Activated naive CD4-positive, alpha-beta T cell treated with anti-CD3 and anti-CD28 coated beads for 36 hours (primary cell): ENCODE measurements around the gene ABHD14A. TPM values are rescaled to one million over a fixed set of nuclear protein-coding genes. Genes with fewer than 3 reads are reported as not detected.

Source experiments
- CTCF ChIA-PET: fragments of 350-600 bp; sonication (Branson Sonifier 250); formaldehyde crosslinking; loops from one replicate; lab custom pipeline; 2021; ENCODE audit warnings: antibody characterized with exemption; lab: Charles Lee
- DNase-seq: peaks from one replicate; pipeline ENCODE4 v3.0.0-alpha.2; 2020
- H3K27ac Mint-ChIP-seq: one replicate; pipeline ENCODE4 v1.8.0; 2021; ENCODE audit warnings: mild to moderate bottlenecking, mixed read lengths
- H3K27me3 Mint-ChIP-seq: one replicate; pipeline ENCODE4 v1.8.0; 2021; ENCODE audit warnings: low read depth, mixed read lengths
- H3K36me3 Mint-ChIP-seq: one replicate; pipeline ENCODE4 v1.8.0; 2021; ENCODE audit warnings: low read depth, mixed read lengths
- H3K4me1 Mint-ChIP-seq: one replicate; pipeline ENCODE4 v1.8.0; 2021; ENCODE audit warnings: low read depth, mixed read lengths
- H3K4me3 Mint-ChIP-seq: one replicate; pipeline ENCODE4 v1.8.0; 2021; ENCODE audit warnings: mild to moderate bottlenecking, moderate library complexity, mixed read lengths
- H3K9me3 Mint-ChIP-seq: one replicate; pipeline ENCODE4 v1.8.0; 2021; ENCODE audit warnings: mixed read lengths
- intact Hi-C: fragments of 100-400 bp; cut with micrococcal nuclease; formaldehyde crosslinking; loops from one replicate; pipeline ENCODE4 v1.15.1; 2023
- total RNA-seq, 2 experiments: library from RNA; stranded (reverse); gene quantifications; one replicate each; pipeline ENCODE4 v1.2.3, GENCODE V29; 2021

Gene ABHD14A
- total RNA-seq, 2 experiments from 2014 or later = 5.4 to 5.7 TPM

- intact Hi-C loops = no loop called here
- CTCF ChIA-PET = interaction anchor here (0.9 to 2.1 kb wide), 4 partner anchors 10 to 17 kb away, joined by 3 to 6 read pairs (median 4); no protein-coding TSS in a partner anchor
- no peak for DNase-seq
Measured at GRCh38 chr3:51954713-51955112, 20.2 kb upstream of the ABHD14A start.

GRCh38 chr3:51955175-51955892 is 19.5 kb upstream of the ABHD14A start, which contains the start of gene GPR62:
Gene GPR62 (plus strand): TSS chr3:51955381. CDS start chr3:51955653, 272 bp downstream.
- intact Hi-C loops = no loop called here
- no peaks in the 10 kb centered on the region for H3K9me3 Mint-ChIP-seq
- peaks cover 17% of the 10 kb centered on the region for H3K27me3 Mint-ChIP-seq
- no peaks in the 10 kb centered on the region for H3K4me1 Mint-ChIP-seq
- no peak within 1 kb of the TSS for H3K27ac Mint-ChIP-seq
- H3K4me3 Mint-ChIP-seq = peak within 1 kb of the TSS; percentile 17
- DNase-seq = no peak
- CTCF ChIA-PET = interaction anchor here (1.3 to 2.1 kb wide), 3 partner anchors 11 to 16 kb away, joined by 3 to 6 read pairs (median 4); no protein-coding TSS in a partner anchor
- H3K36me3 Mint-ChIP-seq = no peaks in the 10 kb centered on the region

More at GRCh38 chr3:51954713-51955112, 20.2 kb upstream of the ABHD14A start:
- H3K4me1 Mint-ChIP-seq = no peaks in the 10 kb centered on the region
- no peaks in the 10 kb centered on the region for H3K9me3 Mint-ChIP-seq
- no peak overlapping the region for H3K27ac Mint-ChIP-seq
- no peaks in the 10 kb centered on the region for H3K36me3 Mint-ChIP-seq
- no peak overlapping the region for H3K4me3 Mint-ChIP-seq
- peaks cover 17% of the 10 kb centered on the region for H3K27me3 Mint-ChIP-seq

- Mint-ChIP-seq H3K36me3 (no peaks in the 10 kb centered on the region), H3K27me3 (peaks cover 17% of the 10 kb centered on the region), H3K9me3 (no peaks in the 10 kb centered on the region), H3K4me1 (no peaks in the 10 kb centered on the region), H3K4me3 (peak overlapping the region; percentile 33), H3K27ac (no peak overlapping the region)
- CTCF ChIA-PET = interaction anchor here (1.3 to 1.4 kb wide), 3 partner anchors 13 to 15 kb away, joined by 3 to 4 read pairs (median 4); partner anchors contain the start of gene PARP3
- intact Hi-C loops = loop anchor here (1.0 to 2.0 kb wide), 2 partner anchors 14 to 19 kb away; partner anchors contain the start of genes ABHD14A, ABHD14B and PARP3
- DNase-seq = peak; percentile 50
Measured at GRCh38 chr3:51955893-51956770, 18.7 kb upstream of the ABHD14A start.

GRCh38 chr3:51957520-51958205 is 17.2 kb upstream of the ABHD14A start:
- DNase-seq = no peak
- Mint-ChIP-seq H3K9me3 (no peaks in the 10 kb centered on the region), H3K36me3 (no peaks in the 10 kb centered on the region), H3K27ac (no peak overlapping the region), H3K4me3 (no peak overlapping the region), H3K27me3 (peaks cover 17% of the 10 kb centered on the region), H3K4me1 (no peaks in the 10 kb centered on the region)
- CTCF ChIA-PET = interaction anchor here (1.1 to 1.4 kb wide), 2 partner anchors 15 kb away, joined by 3 to 4 read pairs; partner anchors contain the start of gene PARP3
- intact Hi-C loops = loop anchor here (2.0 kb wide), 1 partner anchor 17 kb away; the partner anchor contains the start of genes ABHD14A and ABHD14B

- H3K9me3 Mint-ChIP-seq = no peaks in the 10 kb centered on the region
- no peaks in the 10 kb centered on the region for H3K4me1 Mint-ChIP-seq
- CTCF ChIA-PET = interaction anchor here (1.1 kb wide), 1 partner anchor 16 kb away, joined by 3 read pairs; no protein-coding TSS in a partner anchor
- no peak overlapping the region for H3K27ac Mint-ChIP-seq
- no peak for DNase-seq
- peaks cover 13% of the 10 kb centered on the region for H3K27me3 Mint-ChIP-seq
- intact Hi-C loops = no loop called here
- H3K4me3 Mint-ChIP-seq = no peak overlapping the region
- no peaks in the 10 kb centered on the region for H3K36me3 Mint-ChIP-seq
Measured at GRCh38 chr3:51958603-51959521, 16.0 kb upstream of the ABHD14A start.

GRCh38 chr3:51959651-51960050 is 15.2 kb upstream of the ABHD14A start:
- intact Hi-C loops = no loop called here
- Mint-ChIP-seq H3K27me3 (peaks cover 7% of the 10 kb centered on the region), H3K4me3 (no peak overlapping the region), H3K9me3 (no peaks in the 10 kb centered on the region), H3K36me3 (no peaks in the 10 kb centered on the region), H3K27ac (no peak overlapping the region), H3K4me1 (no peaks in the 10 kb centered on the region)
- CTCF ChIA-PET = interaction anchor here (1.0 kb wide), 1 partner anchor 42 kb away, joined by 3 read pairs; no protein-coding TSS in a partner anchor
- no peak for DNase-seq

DNA sequence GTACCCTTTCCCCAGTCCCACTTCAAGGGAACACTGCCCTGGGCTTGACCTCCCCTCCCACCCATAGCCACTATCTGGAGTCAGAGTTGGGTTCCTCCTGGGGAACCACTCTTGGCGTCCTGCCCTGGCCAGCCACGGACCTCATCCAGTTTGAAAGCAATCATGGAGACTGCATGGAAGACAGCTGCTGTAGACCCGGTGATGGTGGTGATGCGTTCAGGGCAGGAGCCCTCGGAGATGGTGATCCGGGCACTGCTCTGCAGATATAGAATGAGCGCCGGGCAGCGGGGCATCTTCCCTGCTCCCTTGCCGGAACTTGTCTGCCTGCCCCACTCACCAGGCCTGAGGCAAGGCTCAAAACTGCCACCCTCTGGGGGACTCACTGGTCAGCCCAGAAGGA is 14.5 kb upstream of the ABHD14A start:
- no peak for DNase-seq
- H3K27me3 Mint-ChIP-seq = no peaks in the 10 kb centered on the region
- H3K36me3 Mint-ChIP-seq = no peaks in the 10 kb centered on the region
- no peak overlapping the region for H3K27ac Mint-ChIP-seq
- no peaks in the 10 kb centered on the region for H3K4me1 Mint-ChIP-seq
- CTCF ChIA-PET = interaction anchor here (1.0 to 3.3 kb wide), 2 partner anchors 14 to 41 kb away, joined by 3 to 11 read pairs; partner anchors contain the start of genes ABHD14A and ABHD14B
- H3K4me3 Mint-ChIP-seq = no peak overlapping the region
- H3K9me3 Mint-ChIP-seq = no peaks in the 10 kb centered on the region
- intact Hi-C loops = no loop called here

- no peaks in the 10 kb centered on the region for H3K9me3 Mint-ChIP-seq
- intact Hi-C loops = no loop called here
- H3K36me3 Mint-ChIP-seq = no peaks in the 10 kb centered on the region
- CTCF ChIA-PET = interaction anchor here (3.3 kb wide), 1 partner anchor 13 kb away, joined by 11 read pairs; the partner anchor contains the start of genes ABHD14A and ABHD14B
- H3K4me1 Mint-ChIP-seq = no peaks in the 10 kb centered on the region
- H3K4me3 Mint-ChIP-seq = no peak overlapping the region
- H3K27ac Mint-ChIP-seq = no peak overlapping the region
- H3K27me3 Mint-ChIP-seq = no peaks in the 10 kb centered on the region
- no peak for DNase-seq
Measured at GRCh38 chr3:51961011-51961410, 13.9 kb upstream of the ABHD14A start.

DNA sequence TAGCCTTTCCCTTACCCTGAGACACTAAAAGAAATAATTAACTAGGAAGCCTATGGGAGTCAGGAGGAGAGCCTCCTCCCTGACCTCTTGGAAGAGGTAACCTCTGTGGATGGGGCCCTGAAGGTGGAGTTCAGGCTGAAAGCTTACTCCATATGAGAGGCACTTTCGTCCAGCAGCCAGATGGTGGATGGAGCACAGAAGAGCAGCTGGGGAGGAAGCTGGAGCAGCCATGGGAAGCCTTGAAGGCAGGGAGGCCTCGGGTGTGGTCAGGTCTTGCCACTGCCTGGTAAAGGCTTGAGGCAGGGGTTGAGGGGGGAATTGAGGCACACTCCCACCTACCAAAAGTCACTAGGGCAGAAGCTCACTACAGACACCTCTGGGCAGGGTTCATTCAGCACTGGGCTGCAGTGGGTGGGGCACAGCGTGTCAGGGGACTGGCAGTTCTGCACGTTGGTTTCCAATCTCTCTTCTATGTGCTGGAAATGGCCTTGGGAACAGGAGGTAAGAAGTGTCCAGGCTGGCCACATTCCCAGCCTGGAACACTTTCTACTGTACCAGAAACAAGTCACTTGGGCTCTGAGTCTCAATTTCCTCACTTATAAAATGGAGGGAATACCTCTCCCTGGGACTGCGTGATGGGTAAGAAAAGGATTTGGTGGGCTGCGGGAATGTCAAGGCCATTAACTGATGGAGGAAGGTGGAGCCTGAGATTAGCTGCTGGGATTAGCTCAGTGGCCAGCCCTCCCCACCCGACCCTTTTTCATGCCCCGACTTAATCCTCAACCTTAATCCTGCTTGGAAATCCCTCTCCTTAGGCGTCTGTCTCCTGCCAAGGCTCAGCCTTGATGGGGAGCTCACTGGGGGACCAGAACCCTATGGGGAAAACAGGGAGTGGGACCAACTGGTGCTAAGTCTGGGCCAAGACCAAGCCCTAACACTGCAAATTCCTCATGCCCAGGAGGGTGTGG is 13.0 kb upstream of the ABHD14A start:
- CTCF ChIA-PET = interaction anchor here (3.3 kb wide), 1 partner anchor 12 kb away, joined by 11 read pairs; the partner anchor contains the start of genes ABHD14A and ABHD14B
- Mint-ChIP-seq H3K4me3 (no peak overlapping the region), H3K27ac (no peak overlapping the region)

More for the DNA sequence above, 13.0 kb upstream of the ABHD14A start:
- Mint-ChIP-seq H3K4me1 (peaks cover 3% of the 10 kb centered on the region), H3K36me3 (no peaks in the 10 kb centered on the region), H3K9me3 (no peaks in the 10 kb centered on the region), H3K27me3 (no peaks in the 10 kb centered on the region)
- no peak for DNase-seq
- intact Hi-C loops = no loop called here
